Measurements from ENCODE around the gene ACAP3.
"Not testable (repeated sequence)": the region's sequence is repeated elsewhere in the genome, so short reads cannot be mapped to it uniquely, and the experiment has no call there.

Gene ACAP3

DNA sequence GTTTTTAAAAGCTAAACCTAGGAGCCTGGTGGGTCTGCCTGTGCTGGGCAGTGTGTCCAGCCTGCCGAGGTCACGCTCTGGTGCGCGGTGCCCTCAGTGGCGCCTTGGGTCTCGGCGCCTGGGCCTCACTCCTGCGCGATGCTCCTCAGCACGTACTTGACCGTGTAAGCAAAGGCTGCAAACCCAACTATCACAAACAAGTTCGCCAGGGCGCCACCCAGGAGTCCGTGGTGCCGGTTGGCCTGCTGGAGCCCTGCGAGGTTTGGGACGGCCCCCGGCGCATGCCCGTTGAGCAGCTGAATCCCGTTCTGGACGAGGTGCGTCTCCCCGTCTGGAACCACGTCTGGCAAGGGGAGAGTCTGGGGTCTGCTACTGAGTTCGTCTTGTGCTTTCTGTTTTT, 52.7 kb downstream of the ACAP3 start:
- H3K4me3 ChIP-seq (ENCODE audit: low read depth, low read length): no peak overlapping the region
- DNase-seq (ENCODE audit: low read depth): no peak
- TF ChIP-seq, protein P1, sequence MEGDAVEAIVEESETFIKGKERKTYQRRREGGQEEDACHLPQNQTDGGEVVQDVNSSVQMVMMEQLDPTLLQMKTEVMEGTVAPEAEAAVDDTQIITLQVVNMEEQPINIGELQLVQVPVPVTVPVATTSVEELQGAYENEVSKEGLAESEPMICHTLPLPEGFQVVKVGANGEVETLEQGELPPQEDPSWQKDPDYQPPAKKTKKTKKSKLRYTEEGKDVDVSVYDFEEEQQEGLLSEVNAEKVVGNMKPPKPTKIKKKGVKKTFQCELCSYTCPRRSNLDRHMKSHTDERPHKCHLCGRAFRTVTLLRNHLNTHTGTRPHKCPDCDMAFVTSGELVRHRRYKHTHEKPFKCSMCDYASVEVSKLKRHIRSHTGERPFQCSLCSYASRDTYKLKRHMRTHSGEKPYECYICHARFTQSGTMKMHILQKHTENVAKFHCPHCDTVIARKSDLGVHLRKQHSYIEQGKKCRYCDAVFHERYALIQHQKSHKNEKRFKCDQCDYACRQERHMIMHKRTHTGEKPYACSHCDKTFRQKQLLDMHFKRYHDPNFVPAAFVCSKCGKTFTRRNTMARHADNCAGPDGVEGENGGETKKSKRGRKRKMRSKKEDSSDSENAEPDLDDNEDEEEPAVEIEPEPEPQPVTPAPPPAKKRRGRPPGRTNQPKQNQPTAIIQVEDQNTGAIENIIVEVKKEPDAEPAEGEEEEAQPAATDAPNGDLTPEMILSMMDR (IDR thresholded peaks at IDR 0.05; ENCODE audit: low read depth, low read length, missing control alignments): no peak

DNA sequence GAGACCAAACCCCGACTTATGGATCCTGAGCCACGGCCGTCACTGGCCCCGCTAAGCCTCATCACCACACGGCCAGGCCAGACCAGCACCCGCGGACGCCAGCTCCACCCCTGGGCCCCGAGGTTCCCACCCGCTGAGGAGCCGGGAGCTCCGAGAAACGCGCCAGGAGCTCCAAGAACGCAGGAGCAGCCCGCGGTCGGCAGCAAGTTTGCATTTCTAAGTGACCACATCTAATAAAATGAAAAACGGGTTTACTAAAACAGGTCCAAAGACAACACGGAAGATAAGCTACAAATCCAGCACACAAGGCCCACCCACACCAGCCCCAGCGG, 53.1 kb downstream of the ACAP3 start:
- no peak overlapping the region for H3K4me3 ChIP-seq (ENCODE audit: low read depth, low read length)
- TF ChIP-seq, protein P1 (IDR thresholded peaks at IDR 0.05; ENCODE audit: low read depth, low read length, missing control alignments): no peak
- no peak for DNase-seq (ENCODE audit: low read depth)

DNA sequence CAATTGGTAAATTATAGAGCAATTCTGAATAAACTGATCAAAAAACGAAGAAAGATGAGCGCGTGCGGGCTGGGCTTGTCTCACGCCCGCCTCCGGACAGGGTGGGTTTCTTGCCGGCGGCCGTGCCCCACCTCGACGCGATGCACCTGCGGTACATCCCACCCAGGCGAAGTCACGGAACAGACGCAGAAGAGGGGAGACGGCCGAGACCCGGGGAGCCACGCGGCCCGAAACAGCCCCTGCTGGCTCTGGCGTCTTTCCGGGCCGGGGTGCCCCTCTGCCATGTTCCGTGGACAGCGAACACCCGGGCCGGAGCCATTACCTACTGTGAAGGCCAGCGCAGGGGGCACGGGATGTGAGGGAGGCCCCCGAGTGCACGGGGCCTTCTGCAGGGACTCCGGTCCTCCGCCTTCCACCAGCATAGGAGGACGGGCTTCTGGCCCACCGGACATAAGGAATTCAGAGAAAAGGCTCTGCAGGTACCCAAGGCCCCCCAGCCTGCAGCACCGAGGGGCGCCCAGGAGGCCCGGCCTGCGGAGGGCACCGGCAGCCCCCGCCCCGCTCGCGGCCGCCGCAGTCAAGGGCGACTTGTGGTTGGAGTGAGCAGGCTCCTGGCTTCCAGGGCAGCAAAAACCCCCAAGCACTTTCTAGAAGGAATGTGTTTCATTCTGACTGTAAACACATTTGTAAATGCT, 53.6 kb downstream of the ACAP3 start:
- no peak for DNase-seq (ENCODE audit: low read depth)
- H3K4me3 ChIP-seq (ENCODE audit: low read depth, low read length): no peak overlapping the region
- TF ChIP-seq, protein P1 (IDR thresholded peaks at IDR 0.05; ENCODE audit: low read depth, low read length, missing control alignments): no peak

GRCh38 chr1:1253314-1253713, 54.4 kb downstream of the ACAP3 start:
- no peak overlapping the region for H3K4me3 ChIP-seq (ENCODE audit: low read depth, low read length)

GRCh38 chr1:1250786-1251284, 56.9 kb downstream of the ACAP3 start:
- no peak overlapping the region for H3K4me3 ChIP-seq (ENCODE audit: low read depth, low read length)
- TF ChIP-seq, protein P1 (IDR thresholded peaks at IDR 0.05; ENCODE audit: low read depth, low read length, missing control alignments): no peak
- peak; percentile 39 for DNase-seq (ENCODE audit: low read depth)

More at GRCh38 chr1:1253314-1253713, 54.4 kb downstream of the ACAP3 start:
- DNase-seq (ENCODE audit: low read depth): no peak
- TF ChIP-seq, protein P1 (IDR thresholded peaks at IDR 0.05; ENCODE audit: low read depth, low read length, missing control alignments): no peak

- H3K4me3 ChIP-seq (ENCODE audit: low read depth, low read length): not testable (repeated sequence)
These were observed 59.5 kb downstream of the ACAP3 start for GRCh38 chr1:1248009-1248913.

GRCh38 chr1:1247341-1247913, 60.3 kb downstream of the ACAP3 start:
- TF ChIP-seq, protein P1 (IDR thresholded peaks at IDR 0.05; ENCODE audit: low read depth, low read length, missing control alignments): no peak
- DNase-seq (ENCODE audit: low read depth): no peak

More at GRCh38 chr1:1248009-1248913, 59.5 kb downstream of the ACAP3 start:
- DNase-seq (ENCODE audit: low read depth): not testable (repeated sequence)

More at GRCh38 chr1:1247341-1247913, 60.3 kb downstream of the ACAP3 start:
- no peak overlapping the region for H3K4me3 ChIP-seq (ENCODE audit: low read depth, low read length)

Data from GM12864 (cell line).